GM12878 (cell line): ENCODE results near the gene SLCO2A1. TPM values are rescaled to one million over a fixed set of nuclear protein-coding genes. Genes with fewer than 3 reads are reported as not detected.

Experiments
- ATAC-seq: fragments of 200-7000 bp; cut with Tn5 transposase; 3 replicates; pipeline ENCODE4 v1.9.1; 2020; ENCODE audit warnings: mild to moderate bottlenecking, moderate library complexity
- BruUV-seq: library from RNA; stranded (reverse); fragments of 400-500 nt; replicated peaks from 2 replicates; lab custom pipeline; 2021; lab: Mats Ljungman, UMichigan
- CTCF ChIA-PET: fragments of 300-600 bp; sonication (Branson Sonifier 250); formaldehyde crosslinking; extraction: SDS; loops from one replicate; lab custom pipeline; 2021; ENCODE audit warnings: inconsistent platforms; lab: Yijun Ruan, JAX
- POLR2A ChIA-PET: fragments of 350-600 bp; formaldehyde crosslinking; extraction: SDS; loops from one replicate; lab custom pipeline; 2021; ENCODE audit warnings: inconsistent platforms; lab: Charles Lee
- RAD21 ChIA-PET: fragments of 300-600 bp; sonication (Branson Sonifier 250); formaldehyde crosslinking; loops from one replicate; lab custom pipeline; 2023; ENCODE audit warnings: antibody characterized with exemption; ENCODE audit not compliant: unreplicated experiment; lab: Charles Lee
- SMC1A ChIA-PET: fragments of 300-600 bp; sonication (Branson Sonifier 250); formaldehyde crosslinking; loops from one replicate; lab custom pipeline; 2023; ENCODE audit not compliant: unreplicated experiment, uncharacterized antibody; lab: Charles Lee
- DNase-seq: peaks from one replicate; pipeline ENCODE4 v3.0.0-alpha.2; 2011; ENCODE audit warnings: low read depth, low spot score
- FAIRE-seq: peaks from 3 replicates; lab custom pipeline; 2011; peaks lifted over from hg19 to GRCh38; lab: Jason Lieb, UNC
- H2AFZ ChIP-seq: 2 replicates; pipeline ENCODE4 v1.6.0; 2011; ENCODE audit warnings: low read depth, low read length, control low read depth; ENCODE audit not compliant: control insufficient read depth
- H3K27ac ChIP-seq: 2 replicates; pipeline ENCODE4 v1.5.1; 2011; ENCODE audit warnings: control low read depth; ENCODE audit not compliant: control insufficient read depth, insufficient read depth
- H3K27me3 ChIP-seq, 2 experiments: replicated peaks in 1 of 2; 2 replicates each; pipeline versions ENCODE4 v1.6.0 to v1.6.1; 2011; ENCODE audit warnings: low read length in 1 of 2; ENCODE audit not compliant: control insufficient read depth in 2 of 2, insufficient read depth in 2 of 2
- H3K36me3 ChIP-seq, 2 experiments: 2 replicates each; pipeline ENCODE4 v1.5.1; 2011; ENCODE audit warnings: low read length in 1 of 2; ENCODE audit not compliant: control insufficient read depth in 2 of 2, insufficient read depth in 2 of 2
- H3K4me1 ChIP-seq: 2 replicates; pipeline ENCODE4 v1.6.1; 2011; ENCODE audit warnings: mild to moderate bottlenecking, low read length, moderate library complexity, mixed read lengths; ENCODE audit not compliant: control insufficient read depth, insufficient read depth
- H3K4me2 ChIP-seq: 2 replicates; pipeline ENCODE4 v1.6.0; 2011; ENCODE audit warnings: control low read depth; ENCODE audit not compliant: control insufficient read depth, insufficient read depth
- H3K4me3 ChIP-seq: fragments of 200-600 bp; sonication (generic); 2 replicates; pipeline ENCODE4 v1.5.1; 2016
- H3K79me2 ChIP-seq: 2 replicates; pipeline ENCODE4 v1.6.0; 2011; ENCODE audit warnings: low read length; ENCODE audit not compliant: control insufficient read depth, insufficient read depth
- H3K9ac ChIP-seq: 2 replicates; pipeline ENCODE4 v1.8.0; 2011; ENCODE audit warnings: low read length, control low read depth, mixed read lengths; ENCODE audit not compliant: control insufficient read depth, insufficient read depth
- H3K9me3 ChIP-seq: replicated peaks from 3 replicates; pipeline ENCODE4 v1.5.1; 2011; ENCODE audit warnings: mild to moderate bottlenecking, low read length; ENCODE audit not compliant: control insufficient read depth, insufficient read depth
- H4K20me1 ChIP-seq: 2 replicates; pipeline ENCODE4 v1.6.0; 2011; ENCODE audit not compliant: control insufficient read depth, insufficient read depth
- PAX8 ChIP-seq: fragments of 450-650 bp; IDR thresholded peaks from 2 replicates; pipeline ENCODE4 v1.6.1; 2017; ENCODE audit warnings: mild to moderate bottlenecking, moderate library complexity
- PML ChIP-seq: IDR thresholded peaks from 2 replicates; pipeline ENCODE4 v1.6.1; 2012; ENCODE audit warnings: low read length, inconsistent platforms
- SMAD5 ChIP-seq: IDR thresholded peaks from 2 replicates; pipeline ENCODE4 v1.6.1; 2016; ENCODE audit warnings: antibody characterized with exemption, low read depth
- WGBS: methylation state at CpG from one replicate; pipeline ENCODE4 v1.1.6; 2016; ENCODE audit warnings: low lambda C conversion rate; ENCODE audit not compliant: insufficient replicate concordance, insufficient coverage; ENCODE audit errors: missing lambda C conversion rate; 5-methylcytosine and 5-hydroxymethylcytosine counted together
- in situ Hi-C: fragments of 300-500 bp; cut with MboI; formaldehyde crosslinking; loops from 9 replicates; pipeline ENCODE4 v1.14.3; 2018; ENCODE audit warnings: mixed read lengths
- intact Hi-C: fragments of 100-400 bp; cut with micrococcal nuclease; formaldehyde crosslinking; loops from one replicate; pipeline ENCODE4 v1.14.2; 2022; ENCODE audit not compliant: unreplicated experiment
- polyA plus RNA-seq, 11 experiments: library from polyadenylated mRNA; depleted of rRNA in 4 of 11; unstranded in 6 of 11; stranded (reverse) in 5 of 11; fragments of >200 nt; fragmentation: Nextera tagmentation in 4 of 11; fragmentation: Illumina TruSeq in 1 of 11; extraction: Ambion mirVana in 4 of 11; extraction: Trizol in 1 of 11; gene quantifications; 1 replicate in 1 of 11; 2 replicates in 10 of 11; pipeline versions ENCODE4 v1.2.1 to v1.2.3, GENCODE V29; 2011 to 2016; ENCODE audit warnings: inconsistent platforms in 2 of 11, missing spikeins in 2 of 11, low read depth in 1 of 11
- total RNA-seq, 4 experiments: library from RNA; depleted of rRNA in 3 of 4; stranded (reverse); fragments of >200 nt in 3 of 4; fragmentation: Illumina TruSeq in 1 of 4; extraction: Trizol in 1 of 4; gene quantifications; 2 replicates each; pipeline versions ENCODE4 v1.2.1 to v1.2.3, GENCODE V29; 2013 to 2021

SLCO2A1 gene
- total and polyA plus RNA-seq, 10 of the 15 experiments (the other 5 are each of a cell fraction or from before 2014, with no cell fraction given) = 0.05 TPM; not detected in 9

GRCh38 chr3:133967992-133968892 is 61.5 kb downstream of the SLCO2A1 start:
- ChIA-PET CTCF (no interaction called here), SMC1A (no interaction called here), RAD21 (no interaction called here)
- in situ Hi-C loops (no loop called here), intact Hi-C loops (no loop called here)
- DNase-seq (no peak), ATAC-seq (no peak), FAIRE-seq (no peak)
- peaks cover 0 to 3% of the 10 kb centered on the region in 2 experiments; a peak in 1 of 4 replicates for H3K27me3 ChIP-seq
- H3K27ac ChIP-seq = no peak overlapping the region
- no peaks in the 10 kb centered on the region for H3K4me1 ChIP-seq
- H2AFZ ChIP-seq = no peak overlapping the region
- no peaks in the 10 kb centered on the region; the same call in 2 of the 3 replicates for H3K9me3 ChIP-seq
- H3K4me3 ChIP-seq = no peak overlapping the region
- H3K36me3 ChIP-seq = no peaks in the 10 kb centered on the region
- WGBS = 48% methylated on average over 15 of the region's 15 CpGs
- H3K4me2 ChIP-seq = no peak overlapping the region
- no peak overlapping the region for H3K9ac ChIP-seq
- no TSS peak for BruUV-seq
- TF ChIP-seq PAX8 (no peak), PML (no peak)
- TF ChIP-seq, all 136 proteins: peak for 0
- POLR2A ChIA-PET = no interaction called here
- no peaks in the 10 kb centered on the region for H4K20me1 ChIP-seq
- H3K79me2 ChIP-seq = no peaks in the 10 kb centered on the region

- H3K4me2 ChIP-seq = no peak overlapping the region
- BruUV-seq = no TSS peak
- no peak for FAIRE-seq
- 67% methylated on average over 4 of the region's 4 CpGs for WGBS
- no peak for DNase-seq
- intact Hi-C loops = no loop called here
- ChIA-PET POLR2A (no interaction called here), RAD21 (no interaction called here), CTCF (no interaction called here), SMC1A (interaction anchor here (0.6 kb wide), 1 partner anchor 426 kb away, joined by 4 read pairs; no protein-coding TSS in a partner anchor)
- ATAC-seq = no peak
- no peaks in the 10 kb centered on the region for H3K4me1 ChIP-seq
- H4K20me1 ChIP-seq = no peaks in the 10 kb centered on the region
- no peaks in the 10 kb centered on the region for H3K36me3 ChIP-seq
- H3K9me3 ChIP-seq = no peaks in the 10 kb centered on the region; the same call in 2 of the 3 replicates
- no peak overlapping the region for H3K4me3 ChIP-seq
- peaks cover 0 to 3% of the 10 kb centered on the region in 2 experiments; a peak in 1 of 4 replicates for H3K27me3 ChIP-seq
- no peaks in the 10 kb centered on the region for H3K79me2 ChIP-seq
- H2AFZ ChIP-seq = no peak overlapping the region
- in situ Hi-C loops = no loop called here
- H3K9ac ChIP-seq = no peak overlapping the region
- TF ChIP-seq SMAD5 = no peak
- H3K27ac ChIP-seq = no peak overlapping the region
These were observed 62.8 kb downstream of the SLCO2A1 start for GRCh38 chr3:133966954-133967353.
